ENCODE data around the gene KLRF2. TPM values are rescaled to one million over a fixed set of nuclear protein-coding genes. Genes with fewer than 3 reads are reported as not detected.

The KLRF2 gene
- total RNA-seq, 1 experiment from 2014 or later = not detected

GRCh38 chr12:9900930-9901329 is 19.6 kb downstream of the KLRF2 start:
- BruUV-seq (replicated peaks) = no TSS peak
- H3K9me3 Mint-ChIP-seq (ENCODE audit: low read depth, unreplicated experiment) = peaks cover 2% of the 10 kb centered on the region
- CTCF ChIA-PET = no interaction called here

DNA sequence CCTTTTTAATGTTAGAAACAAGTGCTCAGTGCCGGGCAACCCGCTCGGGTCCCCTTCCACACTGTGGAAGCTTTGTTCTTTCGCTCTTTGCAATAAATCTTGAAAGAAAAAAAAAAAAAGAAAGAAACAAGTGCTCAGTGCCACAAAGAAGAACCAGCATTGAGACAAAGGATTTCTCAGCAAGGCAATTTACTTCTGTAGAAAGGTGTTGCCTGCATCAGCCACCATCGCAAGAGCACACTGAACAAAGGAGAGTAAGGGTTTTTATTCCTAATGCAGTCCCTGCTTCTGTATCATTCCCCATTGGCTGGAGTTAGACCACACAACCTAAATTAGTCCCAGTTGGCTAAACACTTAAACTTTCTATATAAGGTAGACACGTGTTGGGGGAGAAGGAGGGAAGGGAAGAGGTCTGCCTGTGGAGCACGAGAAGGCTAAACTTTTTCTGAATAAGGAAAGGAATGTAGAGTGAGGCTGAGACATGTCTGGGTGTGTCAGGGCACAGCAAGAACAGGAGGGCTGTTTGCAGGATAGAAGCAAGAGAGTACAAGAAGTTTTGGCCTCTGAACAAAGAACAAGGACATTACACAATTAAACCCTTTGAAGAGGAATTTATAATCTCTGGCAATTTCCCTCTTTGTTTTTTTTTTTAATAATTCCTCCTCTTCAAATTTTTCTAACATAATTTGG is 21.4 kb downstream of the KLRF2 start:
- intact Hi-C loops (cut with micrococcal nuclease; ENCODE audit: unreplicated experiment) = no loop called here
- CTCF ChIA-PET = no interaction called here
- BruUV-seq (replicated peaks) = no TSS peak
- H3K4me3 Mint-ChIP-seq (ENCODE audit: low read depth, unreplicated experiment) = no peak overlapping the region
- TF ChIP-seq, protein P1, sequence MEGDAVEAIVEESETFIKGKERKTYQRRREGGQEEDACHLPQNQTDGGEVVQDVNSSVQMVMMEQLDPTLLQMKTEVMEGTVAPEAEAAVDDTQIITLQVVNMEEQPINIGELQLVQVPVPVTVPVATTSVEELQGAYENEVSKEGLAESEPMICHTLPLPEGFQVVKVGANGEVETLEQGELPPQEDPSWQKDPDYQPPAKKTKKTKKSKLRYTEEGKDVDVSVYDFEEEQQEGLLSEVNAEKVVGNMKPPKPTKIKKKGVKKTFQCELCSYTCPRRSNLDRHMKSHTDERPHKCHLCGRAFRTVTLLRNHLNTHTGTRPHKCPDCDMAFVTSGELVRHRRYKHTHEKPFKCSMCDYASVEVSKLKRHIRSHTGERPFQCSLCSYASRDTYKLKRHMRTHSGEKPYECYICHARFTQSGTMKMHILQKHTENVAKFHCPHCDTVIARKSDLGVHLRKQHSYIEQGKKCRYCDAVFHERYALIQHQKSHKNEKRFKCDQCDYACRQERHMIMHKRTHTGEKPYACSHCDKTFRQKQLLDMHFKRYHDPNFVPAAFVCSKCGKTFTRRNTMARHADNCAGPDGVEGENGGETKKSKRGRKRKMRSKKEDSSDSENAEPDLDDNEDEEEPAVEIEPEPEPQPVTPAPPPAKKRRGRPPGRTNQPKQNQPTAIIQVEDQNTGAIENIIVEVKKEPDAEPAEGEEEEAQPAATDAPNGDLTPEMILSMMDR (IDR thresholded peaks at IDR 0.05; ENCODE audit: unreplicated experiment) = no peak
- DNase-seq = no peak
- H3K27ac Mint-ChIP-seq (ENCODE audit: unreplicated experiment) = no peak overlapping the region
- no peaks in the 10 kb centered on the region for H3K4me1 Mint-ChIP-seq (ENCODE audit: low read depth, unreplicated experiment)
- H3K27me3 Mint-ChIP-seq (ENCODE audit: unreplicated experiment) = peaks cover 8% of the 10 kb centered on the region
- no peaks in the 10 kb centered on the region for H3K36me3 Mint-ChIP-seq (ENCODE audit: insufficient read depth, unreplicated experiment)
- H3K9me3 Mint-ChIP-seq (ENCODE audit: low read depth, unreplicated experiment) = peaks cover 2% of the 10 kb centered on the region

More at GRCh38 chr12:9900930-9901329, 19.6 kb downstream of the KLRF2 start:
- Mint-ChIP-seq H3K27me3 (ENCODE audit: unreplicated experiment) (no peaks in the 10 kb centered on the region), H3K36me3 (ENCODE audit: insufficient read depth, unreplicated experiment) (no peaks in the 10 kb centered on the region), H3K4me1 (ENCODE audit: low read depth, unreplicated experiment) (no peaks in the 10 kb centered on the region), H3K4me3 (ENCODE audit: low read depth, unreplicated experiment) (no peak overlapping the region), H3K27ac (ENCODE audit: unreplicated experiment) (no peak overlapping the region)
- no peak for DNase-seq
- intact Hi-C loops (cut with micrococcal nuclease; ENCODE audit: unreplicated experiment) = no loop called here
- TF ChIP-seq, protein P1 (IDR thresholded peaks at IDR 0.05; ENCODE audit: unreplicated experiment) = no peak

DNA sequence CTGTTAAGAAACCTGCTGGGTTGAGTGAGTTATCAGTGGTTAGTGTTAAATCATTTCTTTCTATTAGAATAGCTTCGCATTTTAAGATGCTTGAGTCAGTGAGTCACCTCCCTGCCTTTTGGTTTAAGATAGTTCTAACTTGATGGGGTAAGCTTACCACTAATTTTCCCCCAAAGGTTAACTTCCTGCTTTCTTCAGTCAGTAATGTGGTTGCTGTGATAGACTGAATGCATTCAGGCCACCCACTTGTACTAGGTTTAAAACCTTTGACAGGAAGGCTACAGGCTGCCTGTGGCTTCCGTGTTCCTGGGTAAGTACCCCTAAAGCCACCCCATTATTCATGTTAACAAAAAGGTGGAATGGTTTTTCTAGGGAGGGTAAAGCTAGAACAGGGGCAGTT is 25.6 kb downstream of the KLRF2 start:
- CTCF ChIA-PET = no interaction called here
- Mint-ChIP-seq H3K4me1 (ENCODE audit: low read depth, unreplicated experiment) (no peaks in the 10 kb centered on the region), H3K36me3 (ENCODE audit: insufficient read depth, unreplicated experiment) (no peaks in the 10 kb centered on the region), H3K27me3 (ENCODE audit: unreplicated experiment) (peaks cover 42% of the 10 kb centered on the region), H3K27ac (ENCODE audit: unreplicated experiment) (no peak overlapping the region), H3K4me3 (ENCODE audit: low read depth, unreplicated experiment) (no peak overlapping the region), H3K9me3 (ENCODE audit: low read depth, unreplicated experiment) (peaks cover 15% of the 10 kb centered on the region)
- intact Hi-C loops (cut with micrococcal nuclease; ENCODE audit: unreplicated experiment) = no loop called here
- BruUV-seq (replicated peaks) = no TSS peak
- TF ChIP-seq, protein P1 (IDR thresholded peaks at IDR 0.05; ENCODE audit: unreplicated experiment) = no peak
- no peak for DNase-seq

- H3K27me3 Mint-ChIP-seq (ENCODE audit: unreplicated experiment) = peaks cover 42% of the 10 kb centered on the region
- no peaks in the 10 kb centered on the region for H3K36me3 Mint-ChIP-seq (ENCODE audit: insufficient read depth, unreplicated experiment)
- H3K4me3 Mint-ChIP-seq (ENCODE audit: low read depth, unreplicated experiment) = no peak overlapping the region
- no TSS peak for BruUV-seq (replicated peaks)
- no peaks in the 10 kb centered on the region for H3K4me1 Mint-ChIP-seq (ENCODE audit: low read depth, unreplicated experiment)
- H3K27ac Mint-ChIP-seq (ENCODE audit: unreplicated experiment) = no peak overlapping the region
- DNase-seq = no peak
- CTCF ChIA-PET = no interaction called here
- TF ChIP-seq, protein P1 (IDR thresholded peaks at IDR 0.05; ENCODE audit: unreplicated experiment) = no peak
- intact Hi-C loops (cut with micrococcal nuclease; ENCODE audit: unreplicated experiment) = no loop called here
- peaks cover 14% of the 10 kb centered on the region for H3K9me3 Mint-ChIP-seq (ENCODE audit: low read depth, unreplicated experiment)
Measured at GRCh38 chr12:9907769-9908168, 26.5 kb downstream of the KLRF2 start.

Measured in Calu3 (cell line).